HG03139 (cell line): ENCODE results near the gene PUS7.
"Not testable (repeated sequence)": the region's sequence is repeated elsewhere in the genome, so short reads cannot be mapped to it uniquely, and the experiment has no call there.

Source experiments
- ATAC-seq: cut with Tn5 transposase; IDR thresholded peaks from one replicate; pipeline ENCODE4 v1.9.1; 2021; ENCODE audit not compliant: unreplicated experiment

Gene PUS7

GRCh38 chr7:105521717-105522463, at the start of gene PUS7:
PUS7 (minus strand) TSS chr7:105522271; CDS start chr7:105508512, 13,759 bp downstream.
- peak; percentile 80 for ATAC-seq

DNA sequence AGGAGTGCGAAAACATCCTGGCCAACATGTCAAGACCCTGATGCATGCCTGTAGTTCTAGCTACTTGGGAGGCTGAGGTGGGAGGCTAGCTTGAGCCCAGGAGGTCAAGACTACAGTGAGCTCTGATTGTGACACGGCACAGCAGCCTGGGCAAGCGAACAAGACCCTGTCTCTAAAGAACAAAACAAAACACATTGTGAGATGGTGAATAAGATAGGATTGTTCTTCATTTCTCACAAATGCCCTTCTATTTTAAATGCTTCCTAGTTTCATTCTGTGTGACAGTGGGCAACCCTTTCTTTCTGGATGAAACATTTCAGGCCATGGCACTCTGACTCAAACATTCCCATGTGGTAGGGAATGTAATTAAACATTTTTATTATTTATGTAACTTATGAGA, 45.8 kb upstream of the PUS7 start:
- no peak for ATAC-seq

GRCh38 chr7:105567024-105567423, 45.0 kb upstream of the PUS7 start:
- no peak for ATAC-seq

- ATAC-seq = no peak
Observed at GRCh38 chr7:105565190-105565589, 43.1 kb upstream of the PUS7 start.

DNA sequence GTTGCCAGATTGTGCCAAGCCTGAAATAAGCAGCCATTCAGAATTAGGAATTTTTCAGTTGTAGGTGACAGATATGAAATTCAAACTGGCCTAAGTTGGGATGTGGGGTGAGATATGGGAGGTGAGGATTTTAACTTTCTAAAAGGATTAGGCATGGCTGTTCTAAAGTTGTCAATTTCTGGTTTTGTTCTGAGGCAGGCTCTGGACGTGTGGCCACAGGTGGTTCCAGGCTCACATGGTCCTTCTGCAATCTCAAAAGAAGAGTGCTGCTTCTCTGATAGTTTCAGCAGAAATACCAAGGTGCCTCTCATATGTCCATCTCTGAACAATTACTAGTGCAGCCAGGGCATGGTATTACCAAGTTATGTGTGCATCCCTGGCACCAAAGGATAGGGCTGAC, 37.9 kb upstream of the PUS7 start:
- ATAC-seq = no peak

DNA sequence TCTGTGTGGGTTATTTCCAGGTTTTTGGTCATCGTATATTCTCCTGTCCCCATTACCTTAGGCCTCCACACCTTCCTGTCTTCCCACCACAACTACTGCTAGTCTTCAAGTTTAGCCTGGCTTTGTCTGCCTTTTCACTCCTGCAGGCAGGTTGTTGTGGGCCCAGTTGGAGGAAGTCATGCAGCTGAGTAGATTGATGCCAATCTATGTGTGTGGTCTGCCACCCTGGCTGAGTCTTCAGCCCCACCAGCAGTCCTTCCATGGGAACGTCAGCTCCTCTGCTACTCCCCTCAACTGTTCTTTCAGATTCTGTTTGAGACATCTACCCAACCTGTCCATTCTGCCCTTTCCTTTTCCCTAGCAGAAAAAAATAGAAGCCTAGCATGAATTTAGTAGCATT, 16.3 kb upstream of the PUS7 start:
- ATAC-seq = no peak

DNA sequence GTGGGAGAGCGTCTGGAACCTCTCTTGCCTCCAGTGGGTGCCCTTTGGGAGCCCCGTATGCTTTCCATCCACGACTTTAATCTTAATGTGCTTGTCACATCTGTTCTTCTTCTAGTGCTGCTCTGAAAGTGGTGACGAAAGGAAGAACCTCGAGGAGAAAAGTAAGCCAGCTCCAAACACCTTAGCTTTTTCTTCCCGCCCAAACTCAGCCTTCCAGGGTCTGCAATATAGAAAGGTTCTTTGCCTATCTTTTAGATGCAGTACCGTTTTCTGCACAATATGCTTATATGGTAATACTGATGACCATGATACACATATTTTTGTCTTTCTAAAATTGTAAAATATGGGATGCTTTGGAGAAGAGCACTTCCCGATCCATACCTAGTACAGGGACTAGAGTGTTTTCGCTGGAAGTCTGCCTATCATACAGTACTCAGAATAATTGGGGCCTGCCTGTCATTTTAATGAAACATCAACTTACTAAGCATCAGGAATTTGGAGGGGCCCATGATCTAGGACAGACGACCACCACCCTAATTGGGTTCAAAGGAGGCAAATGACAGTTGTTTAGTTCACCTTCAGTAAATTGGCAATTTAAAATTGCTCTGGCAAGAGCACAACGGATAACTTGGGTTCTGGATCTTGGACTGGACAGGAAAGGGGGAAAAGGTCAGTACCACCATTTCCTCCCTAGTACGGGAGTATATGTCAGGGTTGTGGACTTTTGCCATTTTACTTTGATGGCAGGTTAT, 10.8 kb upstream of the PUS7 start:
- ATAC-seq = no peak

DNA sequence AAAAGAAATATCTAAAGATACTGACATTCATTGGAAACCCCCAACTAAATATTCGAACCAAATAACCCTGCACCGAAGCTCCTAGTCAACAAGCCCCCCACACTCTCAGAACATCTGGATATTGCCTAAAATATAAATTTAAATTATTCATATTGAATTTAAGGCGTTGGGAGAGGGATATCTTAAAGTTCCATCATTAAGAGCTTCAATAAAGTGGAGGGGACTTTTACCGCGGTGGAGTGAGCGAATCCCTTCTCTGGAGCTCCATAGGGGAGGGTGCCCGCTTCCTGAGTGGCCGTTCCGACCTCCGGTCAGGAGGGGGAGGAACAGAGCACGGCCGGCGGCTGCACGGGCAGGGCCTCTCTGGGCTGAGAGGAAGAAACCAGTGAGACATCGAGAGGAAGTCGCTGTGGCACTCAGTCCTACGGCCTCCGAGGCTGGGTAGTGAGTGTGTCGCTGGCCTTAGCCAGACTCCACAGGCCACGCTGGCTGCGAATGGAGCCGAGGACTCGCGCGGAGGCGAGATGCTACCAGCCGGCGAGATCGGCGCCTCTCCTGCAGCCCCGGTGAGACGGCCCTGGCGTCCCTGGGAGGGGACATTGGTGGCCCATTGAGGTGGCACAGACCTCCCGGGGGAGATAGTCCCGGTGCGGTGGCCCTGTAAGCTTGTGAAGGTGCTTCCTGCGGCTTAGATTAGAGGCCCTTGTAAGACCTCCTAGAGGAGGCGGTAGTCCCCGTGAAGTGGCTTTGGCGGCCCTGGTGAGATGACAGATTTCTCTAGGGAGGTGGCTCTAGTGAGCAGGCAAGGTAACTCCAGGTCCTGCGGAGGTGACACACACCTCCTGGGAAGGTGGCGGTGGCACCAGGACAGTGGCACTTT, 10.0 kb upstream of the PUS7 start, which contains the start of gene RINT1:
RINT1 (plus strand) TSS at position 410 of the 880 bp plus-strand sequence; CDS start at position 525, 115 bp downstream.
- peak; percentile 94 for ATAC-seq

- ATAC-seq = no peak
Observed at GRCh38 chr7:105530546-105530945, 8.5 kb upstream of the PUS7 start.

DNA sequence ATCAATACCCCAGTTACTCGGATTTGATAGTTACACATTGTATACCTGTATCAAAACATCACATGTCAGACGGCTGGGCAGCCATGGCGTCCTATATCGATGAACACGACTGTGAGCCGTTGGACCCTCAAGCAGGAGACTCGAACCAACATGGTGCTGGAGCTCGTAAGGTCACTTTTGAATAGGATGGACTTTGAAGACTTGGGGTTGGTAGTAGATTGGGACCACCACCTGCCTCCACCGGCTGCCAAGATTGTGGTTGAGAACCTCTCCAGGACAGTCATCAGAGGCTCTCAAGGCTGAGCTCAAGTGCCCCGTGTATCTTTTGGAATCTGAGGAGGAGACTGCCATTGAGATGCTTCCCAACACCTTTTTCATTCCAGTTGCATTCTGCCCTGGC, 8.1 kb upstream of the PUS7 start:
- ATAC-seq = no peak

- not testable (repeated sequence) for ATAC-seq
Observed at GRCh38 chr7:105527737-105528136, 5.7 kb upstream of the PUS7 start.

GRCh38 chr7:105524840-105525239, 2.8 kb upstream of the PUS7 start:
- ATAC-seq = no peak

GRCh38 chr7:105524423-105524822, 2.4 kb upstream of the PUS7 start:
- ATAC-seq = not testable (repeated sequence)

DNA sequence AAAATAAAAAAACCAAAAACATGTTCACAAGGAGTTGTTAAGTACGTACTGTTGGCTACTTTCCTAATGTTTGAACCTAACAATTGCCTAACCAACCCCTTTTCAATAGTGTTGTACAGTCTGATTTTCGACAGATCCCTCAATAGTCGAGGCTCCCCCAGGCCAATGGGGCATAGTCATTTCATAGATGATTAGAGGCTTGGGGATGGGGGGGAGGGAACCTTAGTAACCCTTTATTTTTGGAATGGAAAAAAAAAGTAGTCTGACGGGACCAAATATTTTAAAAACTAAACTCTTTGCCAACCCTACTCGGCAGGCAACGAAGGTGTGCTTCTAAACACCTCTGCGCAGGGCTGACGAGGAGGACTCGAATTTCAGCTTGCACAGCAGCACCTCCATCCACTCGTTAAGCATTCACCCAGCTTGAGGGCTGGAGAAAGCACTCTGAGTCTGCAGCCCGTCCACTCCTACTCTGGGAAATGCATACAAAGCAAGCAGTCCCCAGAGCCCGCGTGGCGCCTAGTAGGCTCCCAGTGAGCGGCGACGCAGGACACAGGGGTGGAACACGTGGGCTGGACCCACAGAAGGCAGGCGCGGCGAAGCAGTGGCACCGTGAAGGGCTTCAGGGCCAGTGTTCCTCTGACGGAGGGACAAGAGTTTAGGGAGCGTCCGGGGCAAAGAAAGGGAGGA, 899 bp downstream of the PUS7 start:
- ATAC-seq = peak; percentile 33

GRCh38 chr7:105520620-105521019, 1.5 kb downstream of the PUS7 start:
- ATAC-seq = not testable (repeated sequence)

DNA sequence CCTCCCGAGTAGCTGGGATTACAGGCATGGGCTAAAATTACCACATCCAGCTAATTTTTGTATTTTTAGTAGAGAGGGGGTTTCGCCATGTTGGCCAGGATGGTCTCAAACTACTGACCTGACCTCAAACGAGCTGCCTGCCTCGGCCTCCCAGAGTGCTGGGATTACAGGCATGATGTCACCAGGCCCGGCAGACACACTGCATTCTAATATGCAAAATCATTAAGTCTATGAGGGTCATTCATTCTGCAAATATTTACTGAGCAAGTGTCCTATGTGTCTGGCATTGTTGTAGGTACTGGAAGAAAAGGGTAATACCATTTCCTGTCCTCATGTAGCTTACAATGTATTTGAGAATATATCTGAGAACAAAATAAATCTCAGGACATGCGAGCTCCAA, 2.7 kb downstream of the PUS7 start:
- ATAC-seq = no peak

DNA sequence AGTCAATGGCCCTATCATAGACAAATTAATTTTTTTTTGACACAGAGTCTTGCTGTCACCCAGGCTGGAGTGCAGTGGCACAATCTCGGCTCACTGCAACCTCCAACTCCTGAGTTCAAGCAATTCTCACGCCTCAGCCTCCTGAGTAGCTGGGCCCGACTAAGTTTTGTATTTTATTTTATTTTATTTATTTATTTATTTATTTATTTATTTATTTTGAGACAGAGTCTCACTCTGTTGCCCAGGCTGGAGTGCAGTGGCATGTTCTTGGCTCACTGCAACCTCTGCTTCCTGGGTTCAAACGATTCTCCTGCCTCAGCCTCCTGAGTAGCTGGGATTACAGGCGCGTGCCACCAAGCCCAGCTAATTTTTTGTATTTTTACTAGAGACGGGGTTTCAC, 6.5 kb downstream of the PUS7 start:
- not testable (repeated sequence) for ATAC-seq

- ATAC-seq = no peak
Observed at GRCh38 chr7:105512926-105513526, 9.0 kb downstream of the PUS7 start.

DNA sequence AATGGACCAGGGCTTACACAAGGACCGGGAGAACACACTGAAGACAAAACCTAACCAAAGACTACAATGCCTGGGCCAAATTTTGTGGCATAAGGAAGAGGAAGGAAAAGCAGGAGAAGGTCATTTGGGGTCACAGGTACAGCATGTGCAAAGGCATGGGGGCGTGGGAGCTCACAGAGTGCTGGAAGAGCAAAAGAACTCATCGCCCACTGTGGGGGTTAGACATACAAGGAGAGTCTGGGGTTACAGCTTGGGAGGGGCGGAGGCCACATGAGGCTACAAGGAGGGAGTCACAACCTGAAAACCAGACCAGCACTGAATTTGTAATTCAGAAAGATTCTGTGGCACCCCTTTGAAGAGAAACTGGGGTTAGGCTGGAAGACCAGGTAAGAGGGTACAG, 9.7 kb downstream of the PUS7 start:
- no peak for ATAC-seq

- no peak for ATAC-seq
Observed at GRCh38 chr7:105502173-105502572, 19.9 kb downstream of the PUS7 start.
